Activated CD4-positive, alpha-beta T cell treated with anti-CD3 and anti-CD28 coated beads, Interleukin-2, amount 50 U/mL, for 4 hours (primary cell): ENCODE results near the gene BAD.
"Not testable (repeated sequence)": the region's sequence is repeated elsewhere in the genome, so short reads cannot be mapped to it uniquely, and the experiment has no call there.

Experiments
- DNase-seq, 2 experiments: peaks; one replicate each; pipeline ENCODE4 v3.0.0-alpha.2; 2020

BAD gene

DNA sequence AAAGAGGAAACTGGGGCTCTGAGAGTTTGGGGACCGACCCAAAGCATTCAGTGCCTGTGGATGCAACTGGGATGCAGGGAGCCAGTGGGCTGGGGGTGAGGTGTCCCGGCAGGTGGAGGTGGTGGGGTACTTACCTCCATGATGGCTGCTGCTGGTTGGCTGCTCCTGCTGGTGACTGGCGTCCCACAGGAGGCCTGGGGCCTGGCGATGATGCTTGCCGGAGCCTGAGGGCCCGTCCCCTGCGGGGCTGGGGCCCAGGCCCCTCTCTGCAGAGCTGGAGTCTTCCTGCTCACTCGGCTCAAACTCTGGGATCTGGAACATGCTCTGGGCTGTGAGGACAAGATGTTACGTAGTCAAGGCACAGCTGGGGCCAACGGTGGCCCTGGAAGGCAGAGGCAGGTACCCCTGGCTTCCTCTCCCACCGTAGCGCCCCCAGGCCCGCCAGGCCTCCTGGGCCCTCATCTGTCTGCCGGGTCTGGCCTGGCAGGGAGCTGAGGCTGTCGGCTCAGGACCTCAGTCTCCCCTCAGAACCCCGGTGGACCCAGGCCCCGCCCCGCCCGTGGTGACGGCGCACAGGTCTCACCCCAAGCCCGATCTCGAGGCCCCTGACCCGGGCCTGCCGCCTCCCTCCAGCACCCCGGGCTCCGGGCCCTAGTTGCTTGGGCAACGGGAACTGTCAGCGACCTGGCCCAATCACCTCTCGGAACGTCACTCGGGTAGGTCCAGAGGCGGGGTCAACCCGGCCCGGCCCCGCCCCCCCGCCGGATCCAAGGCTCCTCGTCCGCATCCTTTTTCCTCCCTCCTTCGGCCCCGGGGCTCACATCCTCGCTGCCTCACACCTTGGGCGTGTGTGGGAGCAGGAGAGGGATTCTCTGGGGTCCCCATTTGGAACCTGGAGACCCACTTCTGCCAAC, at the start of gene BAD:
Gene BAD, minus strand, starts transcription at position 618 of the 914 bp plus-strand sequence. Its CDS starts 297 bp downstream, at position 321.
- peak; percentile 86 to 88 for DNase-seq

DNA sequence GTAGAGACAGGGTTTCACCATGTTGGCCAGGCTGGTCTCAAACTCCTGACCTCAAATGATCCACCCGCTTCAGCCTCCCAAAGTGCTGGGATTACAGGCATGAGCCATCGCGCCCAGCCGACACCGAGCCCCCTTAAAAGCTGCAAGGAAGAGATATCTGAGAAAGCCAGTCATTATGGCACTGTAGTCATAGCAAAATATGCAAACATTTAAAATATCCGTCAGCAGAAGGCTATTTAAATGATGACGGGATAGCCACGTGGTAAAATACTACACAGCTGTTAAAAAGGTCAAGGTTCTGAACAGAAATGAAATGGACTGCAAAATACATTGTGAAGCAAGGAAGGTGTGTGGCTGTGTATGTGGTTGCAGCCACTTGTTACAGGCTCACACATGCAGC, 49.1 kb upstream of the BAD start:
- no peak for DNase-seq

DNA sequence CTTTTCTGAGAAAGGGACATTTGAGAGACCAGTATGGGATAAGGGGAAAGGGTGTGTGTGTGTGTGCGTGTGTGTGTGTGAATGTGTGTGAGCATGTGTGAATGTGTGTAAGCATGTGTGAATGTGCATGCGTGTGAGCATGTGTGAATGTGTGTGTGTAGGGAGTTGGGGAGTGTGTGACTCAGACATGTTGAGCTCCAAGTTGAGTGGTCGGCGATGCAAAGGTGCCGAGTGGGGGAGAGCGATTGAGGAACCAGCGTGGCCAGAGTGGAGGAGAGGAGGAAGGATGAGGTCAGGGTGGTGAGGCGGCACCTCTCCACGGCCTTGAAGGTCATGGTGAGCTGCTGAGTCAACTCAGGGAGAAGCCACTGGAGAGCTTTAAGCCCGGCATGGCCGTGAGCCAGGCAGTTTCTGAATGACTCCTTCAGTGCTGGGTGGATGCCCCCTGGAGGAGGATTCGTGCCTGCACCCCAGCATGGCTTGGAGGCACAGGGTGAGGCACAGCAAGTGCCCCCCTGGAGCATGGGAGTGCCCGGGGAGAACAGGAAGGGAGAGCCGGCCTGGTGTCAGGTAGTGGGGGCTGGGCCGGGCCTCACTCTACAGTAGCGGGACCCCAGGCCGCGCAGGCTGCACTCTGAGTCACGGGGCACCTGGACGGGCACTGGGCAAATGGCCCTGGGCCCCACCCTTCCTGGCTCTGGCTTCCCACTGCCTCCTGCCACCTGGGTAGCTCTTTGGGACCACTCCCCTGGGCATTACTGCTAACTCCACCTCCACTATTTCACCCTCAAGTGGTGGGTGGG, 47.3 kb upstream of the BAD start:
- DNase-seq: peak; percentile 62

DNA sequence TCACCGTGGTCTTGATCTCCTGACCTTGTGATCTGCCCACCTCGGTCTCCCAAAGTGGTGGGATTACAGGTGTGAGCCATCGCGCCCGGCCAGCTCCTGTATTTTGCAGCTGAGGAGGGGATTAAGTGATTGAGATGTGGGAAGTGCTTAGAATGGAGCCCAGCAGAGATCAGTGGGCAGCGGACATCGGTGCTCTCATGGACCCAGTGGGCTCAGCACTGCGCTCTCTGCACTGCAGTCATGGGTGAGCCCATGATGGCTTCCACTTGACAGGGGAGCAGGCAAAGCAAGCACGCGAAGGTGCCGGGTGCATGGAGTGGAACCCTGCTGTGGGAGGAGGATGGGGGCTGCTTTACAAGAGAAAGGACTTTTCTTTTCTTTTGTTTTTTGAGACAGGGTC, 46.4 kb upstream of the BAD start:
- no peak for DNase-seq

DNA sequence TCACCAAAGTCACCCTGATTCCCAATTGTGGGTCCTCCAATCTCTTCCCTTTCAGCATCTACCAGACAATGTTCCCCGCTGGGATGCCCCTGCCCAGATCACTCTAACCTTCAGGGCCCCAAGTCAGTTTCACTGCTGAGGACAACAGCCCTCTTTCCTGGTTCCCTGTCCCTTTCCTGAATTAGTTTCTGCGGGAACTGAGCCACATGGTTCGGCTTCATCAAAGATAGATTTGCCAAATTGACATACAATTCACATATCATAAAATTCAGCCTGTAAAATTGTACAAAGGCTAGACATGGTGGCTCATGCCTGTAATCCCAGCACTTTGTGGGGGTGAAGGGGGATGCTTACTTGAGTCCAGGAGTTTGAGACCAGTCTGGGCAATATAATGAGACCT, 43.5 kb upstream of the BAD start:
- no peak for DNase-seq

DNA sequence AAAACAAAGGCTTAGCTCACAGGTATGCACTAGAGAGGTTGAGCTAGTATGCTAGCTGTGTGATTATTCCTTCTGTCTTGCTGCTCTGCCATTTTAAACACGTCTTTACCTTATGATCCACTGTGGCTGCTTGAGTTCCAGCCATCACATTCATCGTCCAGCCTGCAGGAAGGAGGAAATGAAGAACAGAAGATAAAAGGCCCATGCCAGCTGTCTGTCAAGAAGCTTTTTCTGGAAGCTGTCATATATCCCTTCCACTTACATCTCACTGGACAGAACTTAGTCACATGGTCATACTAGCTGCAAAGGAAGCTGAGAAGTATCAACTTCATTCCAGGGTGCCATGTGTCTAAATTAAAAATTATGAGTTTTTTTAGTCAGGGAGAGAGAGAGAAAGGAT, 42.9 kb upstream of the BAD start:
- no peak for DNase-seq

DNA sequence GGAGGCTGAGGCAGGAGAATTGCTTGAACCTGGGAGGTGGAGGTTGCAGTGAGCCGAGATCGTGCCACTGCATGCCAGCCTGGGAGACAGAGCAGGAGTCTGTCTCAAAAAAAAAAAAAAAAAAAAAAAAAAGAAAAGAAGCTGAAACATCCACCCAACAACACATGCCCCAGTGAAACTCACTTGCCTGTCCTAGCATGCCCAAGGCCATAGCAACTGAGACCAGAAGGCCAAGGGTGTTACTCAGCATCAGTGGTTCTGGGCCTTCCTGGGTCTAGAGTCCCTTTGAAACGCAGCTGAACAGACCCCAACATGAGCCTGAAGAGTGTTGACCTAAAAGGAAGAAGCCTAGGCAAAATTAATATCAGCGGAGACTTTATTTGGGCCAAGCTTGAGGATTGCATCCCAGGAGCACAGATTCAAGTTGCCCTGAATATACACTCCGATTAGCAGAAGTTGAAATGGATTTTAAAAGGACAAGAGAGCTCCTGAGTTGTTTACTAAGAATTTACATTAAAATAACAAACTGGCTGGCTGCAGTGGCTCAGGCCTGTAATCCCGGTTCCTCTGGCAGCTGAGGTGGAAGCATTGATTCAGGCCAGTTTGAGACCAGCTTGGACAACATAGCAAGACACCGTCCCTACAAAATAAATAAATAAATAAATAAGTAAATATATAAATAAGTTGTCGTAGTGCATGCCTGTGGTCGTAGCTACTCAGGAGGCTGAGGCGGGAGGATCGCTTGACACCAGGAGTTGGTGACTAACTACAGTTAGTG, 40.4 kb upstream of the BAD start:
- no peak for DNase-seq

DNA sequence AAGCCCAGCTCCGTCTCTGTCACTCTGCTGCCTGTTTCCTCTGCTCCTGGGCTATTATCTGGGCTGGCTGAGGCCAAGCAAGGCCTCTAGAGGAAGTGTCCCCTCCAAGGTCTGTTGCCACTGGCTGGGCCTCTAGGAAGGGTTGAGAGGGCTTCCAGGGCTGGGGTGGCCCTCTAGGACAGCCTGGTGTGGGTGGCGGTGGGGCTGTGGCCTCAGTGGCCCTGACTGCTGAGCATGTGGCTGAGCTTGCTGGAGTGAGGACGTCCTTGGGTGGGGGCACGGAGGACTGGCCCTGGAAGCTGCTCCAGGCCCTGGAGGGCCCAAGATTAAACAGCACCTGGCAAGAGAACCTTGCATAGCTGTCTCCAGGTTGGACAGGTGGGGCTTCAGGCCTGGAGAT, 39.5 kb upstream of the BAD start:
- not testable (repeated sequence) for DNase-seq

DNA sequence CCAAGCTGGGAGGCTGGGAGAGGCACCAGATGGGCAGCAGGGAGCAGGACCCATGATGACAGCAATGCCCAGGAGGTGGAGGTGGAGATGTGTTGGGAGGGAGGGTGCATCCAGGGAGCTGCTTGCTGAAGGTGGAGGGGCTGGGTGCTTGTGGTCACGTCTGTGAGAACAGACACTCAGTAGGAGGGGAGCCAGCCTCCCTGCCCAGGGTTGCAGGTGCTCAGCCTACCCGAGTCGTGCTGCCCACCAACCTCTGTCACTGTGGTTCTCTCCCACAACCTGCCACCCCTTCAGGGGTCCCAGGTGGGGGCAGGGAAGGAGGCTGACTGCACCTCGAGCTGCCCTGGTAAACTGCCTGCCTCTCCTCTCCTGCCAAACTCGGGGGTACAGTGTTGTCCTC, 38.9 kb upstream of the BAD start:
- DNase-seq: no peak

DNA sequence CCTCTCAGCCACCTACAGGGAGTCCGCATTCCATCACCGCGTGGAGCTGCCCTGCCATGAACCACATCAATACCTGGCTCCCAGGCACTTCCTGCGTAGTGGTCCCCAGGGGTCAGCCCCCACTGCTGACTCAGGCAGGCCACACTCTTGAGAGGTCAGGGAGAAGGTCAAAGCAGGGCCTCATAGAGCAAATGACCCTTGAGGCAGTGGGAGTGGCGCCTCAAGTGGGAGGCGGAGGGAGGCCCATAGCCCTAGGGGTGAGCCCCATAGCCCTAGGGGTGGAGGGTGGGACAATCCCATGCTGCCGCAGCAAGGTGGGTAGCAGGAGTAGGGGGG, 38.4 kb upstream of the BAD start:
- no peak for DNase-seq

DNA sequence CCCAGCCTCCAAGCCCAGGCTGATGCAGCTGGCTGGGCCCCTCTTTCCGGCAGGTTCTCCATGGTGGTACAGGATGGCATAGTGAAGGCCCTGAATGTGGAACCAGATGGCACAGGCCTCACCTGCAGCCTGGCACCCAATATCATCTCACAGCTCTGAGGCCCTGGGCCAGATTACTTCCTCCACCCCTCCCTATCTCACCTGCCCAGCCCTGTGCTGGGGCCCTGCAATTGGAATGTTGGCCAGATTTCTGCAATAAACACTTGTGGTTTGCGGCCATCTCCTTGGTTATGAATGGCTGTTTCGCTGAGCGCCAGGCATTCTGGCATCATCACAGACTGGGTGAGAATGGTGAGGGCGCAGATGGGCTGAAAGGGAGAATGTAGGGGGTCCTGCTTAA, 37.1 kb upstream of the BAD start:
- no peak for DNase-seq

DNA sequence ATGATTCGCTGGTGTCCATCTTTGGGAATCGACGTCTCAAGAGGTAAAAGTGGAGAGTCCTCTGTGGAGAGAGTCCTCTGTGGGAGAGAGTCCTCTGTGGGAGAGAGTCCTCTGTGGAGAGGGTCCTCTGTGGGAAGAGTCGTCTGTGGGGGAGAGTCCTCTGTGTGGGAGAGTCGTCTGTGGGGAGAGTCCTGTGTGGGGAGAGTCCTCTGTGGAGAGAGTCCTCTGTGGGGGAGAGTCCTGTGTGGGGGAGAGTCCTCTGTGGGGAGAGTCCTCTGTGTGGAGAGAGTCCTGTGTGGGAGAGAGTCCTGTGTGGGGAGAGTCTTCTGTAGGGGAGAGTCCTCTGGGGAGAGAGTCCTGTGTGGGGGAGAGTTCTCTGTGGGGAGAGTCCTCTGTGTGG, 36.6 kb upstream of the BAD start:
- DNase-seq: no peak

DNA sequence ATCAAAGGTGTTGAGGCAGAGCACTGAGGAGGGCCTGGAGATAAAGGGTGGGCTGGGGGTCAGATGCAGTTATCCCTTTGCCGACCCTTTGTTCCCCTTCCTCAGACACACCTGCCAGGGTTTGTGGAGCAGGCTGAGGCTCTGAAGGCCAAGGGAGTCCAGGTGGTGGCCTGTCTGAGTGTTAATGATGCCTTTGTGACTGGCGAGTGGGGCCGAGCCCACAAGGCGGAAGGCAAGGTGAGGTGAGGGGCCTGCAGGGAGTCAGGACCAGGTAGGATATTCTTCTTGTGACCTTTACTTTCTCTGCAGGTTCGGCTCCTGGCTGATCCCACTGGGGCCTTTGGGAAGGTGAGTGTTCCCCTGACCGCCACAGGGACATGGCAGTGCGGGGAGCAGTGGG, 36.1 kb upstream of the BAD start:
- no peak for DNase-seq

DNA sequence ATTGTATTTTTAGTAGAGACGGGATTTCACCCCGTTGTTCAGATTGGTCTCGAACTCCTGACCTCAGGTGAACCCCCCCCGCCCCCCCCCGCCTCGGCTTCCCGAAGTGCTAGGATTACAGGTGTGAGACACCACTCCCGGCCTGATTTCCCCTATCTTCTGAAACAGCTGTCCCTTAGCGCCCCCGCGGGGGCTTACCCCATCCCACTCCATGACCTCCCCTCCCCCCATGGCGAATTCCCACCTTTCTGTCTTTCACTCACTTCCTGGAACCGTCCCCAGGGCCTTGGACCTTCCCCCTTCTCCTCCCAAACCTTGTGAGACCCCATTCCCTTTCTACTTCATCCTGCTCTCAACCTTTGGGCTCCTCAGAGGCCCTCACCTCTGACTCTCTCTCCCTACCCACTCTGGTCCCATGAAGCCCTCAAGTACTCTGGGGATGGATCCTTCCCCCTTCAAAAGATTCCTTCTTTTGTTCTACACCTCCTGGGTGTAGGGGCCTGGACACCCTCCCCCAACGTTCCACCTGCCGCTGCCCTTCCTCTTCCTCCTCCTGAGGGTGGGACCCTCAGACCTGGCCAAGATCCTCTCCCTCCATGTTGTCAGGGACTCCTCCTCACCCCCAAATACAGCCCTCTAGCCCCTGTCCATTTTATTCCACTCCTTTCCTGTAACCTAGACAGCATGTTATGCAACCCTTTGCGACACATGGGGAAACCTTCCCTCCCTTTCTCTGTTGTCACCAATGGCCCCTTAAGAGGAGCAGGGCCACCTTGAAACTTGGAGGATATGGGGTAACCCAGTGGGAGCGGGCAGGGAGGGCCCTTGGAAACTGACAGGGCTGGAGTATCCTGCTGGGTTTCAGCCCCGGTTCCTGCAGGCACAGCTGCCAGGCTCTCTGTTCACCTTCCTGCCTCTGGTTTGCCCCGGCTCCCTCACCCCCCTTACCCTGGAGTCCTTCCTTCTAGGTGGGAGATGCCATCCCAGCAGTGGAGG, 34.6 kb upstream of the BAD start:
- DNase-seq: no peak

DNA sequence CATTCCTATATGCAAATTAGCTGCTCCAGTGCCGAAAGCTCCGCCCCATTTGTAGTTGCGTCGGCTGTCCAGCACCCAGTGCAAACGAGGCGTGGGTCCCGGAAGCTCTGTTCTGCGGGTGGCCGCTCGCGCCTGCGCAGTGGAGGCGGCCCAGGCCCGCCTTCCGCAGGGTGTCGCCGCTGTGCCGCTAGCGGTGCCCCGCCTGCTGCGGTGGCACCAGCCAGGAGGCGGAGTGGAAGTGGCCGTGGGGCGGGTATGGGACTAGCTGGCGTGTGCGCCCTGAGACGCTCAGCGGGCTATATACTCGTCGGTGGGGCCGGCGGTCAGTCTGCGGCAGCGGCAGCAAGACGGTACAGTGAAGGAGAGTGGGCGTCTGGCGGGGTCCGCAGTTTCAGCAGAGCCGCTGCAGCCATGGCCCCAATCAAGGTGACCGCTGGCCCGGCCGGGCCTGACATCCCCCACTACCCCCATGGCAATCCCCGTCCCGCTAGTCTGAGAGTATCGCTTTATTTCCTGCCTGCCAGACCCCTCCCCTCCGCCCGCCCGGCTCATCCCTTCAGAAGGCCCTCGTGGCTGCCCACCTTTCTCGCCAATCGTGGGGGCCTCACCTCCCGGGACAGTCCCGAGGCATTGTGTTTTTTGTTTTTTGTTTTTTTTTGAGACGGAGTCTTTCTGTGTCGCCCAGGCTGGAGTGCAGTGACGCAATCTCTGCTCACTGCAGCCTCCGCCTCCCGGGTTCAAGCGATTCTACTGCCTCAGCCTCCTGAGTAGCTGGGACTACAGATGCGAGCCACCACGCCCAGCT, 33.7 kb upstream of the BAD start, which contains the start of gene PRDX5:
Gene PRDX5, plus strand, starts transcription at position 161 of the 805 bp plus-strand sequence. Its CDS starts 95 bp downstream, at position 256.
- DNase-seq: peak; percentile 89 to 91

DNA sequence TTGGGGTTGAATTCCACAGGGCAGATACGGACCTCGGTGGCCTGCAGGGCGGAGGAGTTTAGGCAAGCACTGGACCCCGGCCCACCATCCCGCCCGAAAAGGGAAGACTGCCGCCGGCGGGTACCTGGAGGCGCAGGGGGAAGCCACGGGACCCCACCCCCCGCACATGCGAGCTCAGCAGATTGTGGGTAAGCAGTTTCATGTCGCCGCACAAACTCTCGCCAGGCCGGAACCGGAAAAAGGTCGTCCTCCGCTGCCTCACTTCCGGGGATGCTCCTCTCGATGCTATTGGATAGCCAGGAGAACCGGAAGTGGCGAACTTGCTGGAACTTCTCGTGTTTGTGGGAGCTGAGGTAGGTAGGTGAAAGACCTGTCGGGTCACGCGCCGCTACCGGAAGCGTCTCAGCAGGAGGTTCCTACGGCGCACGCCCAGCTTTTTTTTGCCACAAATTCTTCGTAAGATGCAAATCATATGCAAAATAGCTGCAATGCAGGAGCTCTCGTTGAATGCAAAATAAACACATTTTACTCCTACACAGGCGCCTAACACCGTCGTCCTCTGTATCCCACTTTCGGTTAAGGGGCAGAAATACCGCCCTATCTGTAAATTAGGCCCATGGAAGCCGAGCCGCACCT, 33.0 kb upstream of the BAD start, which contains the start of gene TRMT112:
Gene TRMT112, minus strand, starts transcription at position 235 of the 636 bp plus-strand sequence. Its CDS starts 33 bp downstream, at position 202.
- peak; percentile 92 to 96 for DNase-seq

DNA sequence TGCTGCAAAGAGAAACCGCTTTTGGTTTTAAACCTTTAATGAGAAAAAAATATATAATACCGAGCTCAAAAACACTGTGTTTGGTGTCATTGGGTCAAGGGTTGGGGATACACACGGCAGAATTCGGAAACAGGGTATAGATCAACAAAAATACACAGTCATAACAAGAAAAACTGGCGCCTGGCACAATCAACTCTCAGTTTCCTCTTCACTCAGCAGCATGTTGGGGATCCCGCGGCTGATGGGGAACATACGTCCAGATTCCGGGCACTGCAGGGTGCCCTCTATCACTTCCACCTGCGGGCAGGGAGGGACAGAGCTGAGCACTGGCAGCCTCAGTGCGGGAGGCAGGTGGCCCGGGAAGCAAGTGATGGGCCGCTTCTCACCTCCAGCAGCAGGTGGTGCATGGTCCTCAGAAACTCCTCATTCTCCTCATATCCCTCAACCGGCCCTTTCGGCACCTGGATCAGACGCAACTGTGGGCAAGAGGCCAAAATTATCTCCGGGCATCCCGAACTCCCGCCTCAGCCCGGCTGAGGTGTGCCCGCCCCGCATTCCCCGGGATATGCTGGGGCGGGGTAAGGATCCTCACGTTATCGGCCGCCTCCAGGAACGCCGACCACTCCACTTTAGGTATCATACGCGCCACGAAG, 32.3 kb upstream of the BAD start:
- peak in 1 of 2 experiments; percentile 30 for DNase-seq

DNA sequence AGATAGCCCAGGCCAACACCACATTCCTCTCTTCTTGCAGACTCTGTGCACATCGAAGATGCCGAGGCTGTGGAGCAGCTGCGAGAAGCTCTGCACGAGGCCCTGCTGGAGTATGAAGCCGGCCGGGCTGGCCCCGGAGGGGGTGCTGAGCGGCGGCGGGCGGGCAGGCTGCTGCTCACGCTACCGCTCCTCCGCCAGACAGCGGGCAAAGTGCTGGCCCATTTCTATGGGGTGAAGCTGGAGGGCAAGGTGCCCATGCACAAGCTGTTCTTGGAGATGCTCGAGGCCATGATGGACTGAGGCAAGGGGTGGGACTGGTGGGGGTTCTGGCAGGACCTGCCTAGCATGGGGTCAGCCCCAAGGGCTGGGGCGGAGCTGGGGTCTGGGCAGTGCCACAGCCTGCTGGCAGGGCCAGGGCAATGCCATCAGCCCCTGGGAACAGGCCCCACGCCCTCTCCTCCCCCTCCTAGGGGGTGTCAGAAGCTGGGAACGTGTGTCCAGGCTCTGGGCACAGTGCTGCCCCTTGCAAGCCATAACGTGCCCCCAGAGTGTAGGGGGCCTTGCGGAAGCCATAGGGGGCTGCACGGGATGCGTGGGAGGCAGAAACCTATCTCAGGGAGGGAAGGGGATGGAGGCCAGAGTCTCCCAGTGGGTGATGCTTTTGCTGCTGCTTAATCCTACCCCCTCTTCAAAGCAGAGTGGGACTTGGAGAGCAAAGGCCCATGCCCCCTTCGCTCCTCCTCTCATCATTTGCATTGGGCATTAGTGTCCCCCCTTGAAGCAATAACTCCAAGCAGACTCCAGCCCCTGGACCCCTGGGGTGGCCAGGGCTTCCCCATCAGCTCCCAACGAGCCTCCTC, 31.4 kb upstream of the BAD start:
- not testable (repeated sequence) for DNase-seq
